ENCODE data around the gene CDH3.

GRCh38 chr16:68636818-68637217, 8.3 kb upstream of the CDH3 start:
- TF ChIP-seq CTCF (IDR thresholded peaks at IDR 0.05; ENCODE audit: poor library complexity) (no peak), EZH2phosphoT487 (IDR thresholded peaks at IDR 0.05; ENCODE audit: low read depth, severe bottlenecking, unreplicated experiment) (no peak)

Data from hepatocyte (in vitro differentiated cells).